Epidermal melanocyte (primary cell): ENCODE measurements around the gene ZNF408.
"Not testable (repeated sequence)": the region's sequence is repeated elsewhere in the genome, so short reads cannot be mapped to it uniquely, and the experiment has no call there.

ENCODE experiments used
- DNase-seq: peaks from one replicate; pipeline ENCODE4 v3.0.0; 2011; ENCODE audit warnings: low spot score; ENCODE audit not compliant: insufficient read length

The ZNF408 gene

GRCh38 chr11:46700241-46701077 is at the start of gene ZNF408, which contains the start of gene ARHGAP1:
TSS of gene ZNF408 (plus strand) at chr11:46701031. CDS start at chr11:46701048, 17 bp downstream.
TSS of gene ARHGAP1 (minus strand) at chr11:46700619. CDS start at chr11:46696107, 4,512 bp downstream.
- peak; percentile 68 for DNase-seq

DNA sequence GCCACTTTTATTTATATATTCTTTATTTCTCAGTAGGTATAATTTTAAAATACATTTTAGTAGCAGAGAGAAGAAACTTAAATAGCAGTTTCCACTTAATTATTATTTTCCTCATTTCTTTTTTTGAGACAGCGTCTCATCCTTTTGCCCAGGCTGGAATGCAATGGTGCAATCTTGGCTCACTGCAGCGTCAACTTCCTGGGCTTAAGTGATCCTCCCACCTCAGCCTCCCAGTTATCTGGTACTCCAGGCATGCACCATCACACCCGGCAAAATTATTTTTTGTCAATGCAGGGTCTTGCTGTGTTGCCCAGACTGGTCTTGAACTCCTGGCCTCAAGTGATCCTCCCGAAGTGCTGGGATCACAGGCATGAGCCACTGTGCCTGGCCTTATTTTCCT is 45.2 kb upstream of the ZNF408 start:
- no peak for DNase-seq

DNA sequence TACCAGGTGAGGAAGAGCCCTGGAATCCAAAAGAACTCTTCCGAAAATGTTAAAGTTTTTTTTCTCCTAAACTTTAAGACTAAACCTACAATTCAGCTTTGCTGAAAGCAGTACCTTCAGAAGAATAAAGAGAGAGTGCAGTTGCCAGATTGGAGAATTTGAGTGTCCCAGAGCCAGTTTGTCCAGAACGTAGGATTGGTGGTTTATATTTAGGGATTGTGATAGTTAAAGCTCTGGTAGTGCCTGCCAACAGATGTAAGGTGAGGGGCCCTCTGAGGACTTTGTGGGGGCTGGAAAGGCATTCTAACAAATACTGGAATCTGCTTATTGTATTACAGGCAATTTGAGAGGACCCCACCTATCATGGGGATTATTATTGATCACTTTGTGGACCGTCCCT is 43.6 kb upstream of the ZNF408 start:
- no peak for DNase-seq

- DNase-seq = no peak
Measured at GRCh38 chr11:46658259-46658658, 42.6 kb upstream of the ZNF408 start.

- DNase-seq = no peak
Measured at GRCh38 chr11:46659908-46660307, 40.9 kb upstream of the ZNF408 start.

- DNase-seq = no peak
Measured at GRCh38 chr11:46661836-46662235, 39.0 kb upstream of the ZNF408 start.

DNA sequence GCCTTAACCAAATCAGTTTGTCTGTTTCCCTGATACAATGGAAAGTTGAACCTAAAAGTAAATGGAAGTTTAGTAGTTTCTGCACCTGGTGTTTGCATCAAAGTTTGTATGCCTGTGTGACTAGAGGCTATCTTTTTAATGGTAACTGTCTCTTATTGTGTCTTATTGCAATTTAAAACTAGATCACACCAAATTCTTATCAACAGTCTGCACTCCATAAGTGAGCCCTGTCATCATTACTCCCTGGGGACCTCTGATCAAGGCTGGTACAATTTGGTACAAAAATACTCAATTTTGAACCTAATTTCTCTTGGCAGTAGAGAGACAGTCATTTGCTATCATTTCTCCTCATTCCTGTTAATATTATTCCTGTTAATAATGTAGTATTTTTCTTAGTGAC is 38.5 kb upstream of the ZNF408 start:
- no peak for DNase-seq

- DNase-seq = no peak
Measured at GRCh38 chr11:46663277-46663940, 37.4 kb upstream of the ZNF408 start.

- DNase-seq = no peak
Measured at GRCh38 chr11:46664612-46665011, 36.2 kb upstream of the ZNF408 start.

GRCh38 chr11:46665356-46665755 is 35.5 kb upstream of the ZNF408 start:
- no peak for DNase-seq

DNA sequence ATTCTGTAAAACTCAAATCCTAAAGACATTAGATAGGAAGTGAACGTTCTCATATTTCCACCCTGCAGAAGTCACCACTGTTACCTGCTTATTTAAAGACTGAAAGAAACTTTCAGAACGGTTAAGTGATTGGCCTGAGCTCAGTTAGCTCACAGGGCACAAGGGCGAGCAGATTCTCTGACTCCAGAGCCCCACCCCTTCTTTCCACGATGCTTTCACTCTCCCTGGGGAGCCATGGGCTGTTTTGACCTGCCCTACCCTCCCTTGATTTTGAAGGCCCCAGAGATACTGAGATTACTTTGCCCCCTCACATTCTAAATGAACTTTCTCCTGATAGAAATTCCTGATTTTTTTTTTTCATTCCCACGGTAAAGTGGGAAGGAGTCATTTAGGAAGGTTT is 34.3 kb upstream of the ZNF408 start:
- no peak for DNase-seq

DNA sequence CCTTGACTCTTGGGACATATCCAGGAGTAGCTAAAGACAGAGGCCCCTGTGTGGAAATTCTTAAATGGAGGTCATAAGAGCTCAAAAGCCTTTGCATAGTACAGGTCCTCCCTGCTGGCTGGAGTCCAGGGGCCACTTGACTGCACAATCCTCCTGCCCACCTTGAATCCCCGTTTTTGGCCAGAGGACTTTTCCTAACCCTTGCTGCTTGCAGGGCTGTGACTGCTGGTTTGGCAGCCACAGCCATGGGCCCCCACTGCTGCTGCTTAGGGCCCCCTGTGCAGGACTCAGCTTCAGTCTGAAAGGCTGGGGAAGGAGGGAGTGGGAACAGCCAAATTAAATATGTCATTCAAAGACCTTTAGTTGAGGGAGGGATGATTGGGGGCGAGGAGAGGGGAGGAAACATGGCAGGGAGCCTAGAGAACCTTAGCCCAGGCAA is 33.8 kb upstream of the ZNF408 start:
- no peak for DNase-seq

GRCh38 chr11:46668480-46669085 is 32.2 kb upstream of the ZNF408 start:
- DNase-seq = no peak

GRCh38 chr11:46669711-46670139 is 31.1 kb upstream of the ZNF408 start:
- no peak for DNase-seq

DNA sequence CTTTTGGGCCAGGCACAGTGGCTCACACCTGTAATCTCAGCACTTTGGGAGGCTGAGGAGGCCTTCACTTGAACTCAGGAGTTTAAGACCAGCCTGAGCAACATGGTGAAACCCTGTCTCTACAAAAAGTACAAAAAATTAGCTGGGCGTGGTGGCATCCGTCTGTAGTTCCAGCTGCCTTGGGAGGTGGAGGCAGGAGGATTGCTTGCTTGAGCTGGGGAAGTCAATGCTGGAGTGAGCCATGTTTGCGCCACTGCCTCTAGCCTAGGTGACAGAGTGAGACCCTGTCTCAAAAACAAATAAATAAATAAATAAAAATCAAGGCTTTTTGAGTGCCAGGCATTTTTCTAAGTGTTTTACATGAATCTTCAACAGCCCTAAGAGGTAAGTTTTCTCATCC is 30.3 kb upstream of the ZNF408 start:
- not testable (repeated sequence) for DNase-seq

DNA sequence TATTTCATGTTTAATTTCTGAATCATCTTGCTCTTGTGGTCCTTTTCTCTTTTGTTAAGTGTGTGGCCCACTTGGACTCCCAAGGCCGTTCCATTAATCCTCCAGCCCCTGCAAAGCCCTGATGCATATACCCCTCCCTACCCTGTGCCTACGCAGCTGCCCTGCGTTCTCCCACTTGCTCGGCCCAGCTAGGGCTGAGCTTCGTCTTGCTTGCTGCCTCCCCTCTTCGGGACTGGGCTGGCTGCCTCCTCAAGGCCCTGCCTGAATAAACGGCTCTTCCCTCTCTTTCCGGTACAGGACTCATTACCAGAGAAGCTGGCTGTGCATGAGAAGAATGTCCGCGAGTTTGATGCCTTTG is 28.9 kb upstream of the ZNF408 start:
- DNase-seq = no peak

DNA sequence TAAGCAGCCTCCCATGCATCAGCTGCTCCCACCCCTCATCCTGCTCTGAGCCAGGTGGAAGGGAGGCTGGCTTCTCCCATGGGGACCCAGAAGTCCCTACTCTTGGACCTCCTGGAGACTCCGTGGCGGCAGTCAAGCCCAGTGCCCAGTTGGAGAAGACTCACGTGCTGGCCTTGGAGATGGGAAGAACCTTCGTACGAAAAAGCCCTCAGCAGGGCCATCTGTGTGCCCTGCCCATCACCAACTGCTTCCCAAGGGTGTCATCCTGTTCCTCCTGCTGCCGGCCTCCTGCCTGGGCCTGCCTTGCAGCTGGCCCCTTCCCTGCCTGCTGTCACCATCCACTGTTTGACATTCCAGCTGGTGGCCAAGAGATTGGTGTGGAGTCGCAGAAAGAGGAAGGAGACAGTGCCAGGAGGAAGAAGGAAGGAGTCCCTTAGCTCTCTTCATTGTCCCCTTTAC is 28.4 kb upstream of the ZNF408 start:
- no peak for DNase-seq

DNA sequence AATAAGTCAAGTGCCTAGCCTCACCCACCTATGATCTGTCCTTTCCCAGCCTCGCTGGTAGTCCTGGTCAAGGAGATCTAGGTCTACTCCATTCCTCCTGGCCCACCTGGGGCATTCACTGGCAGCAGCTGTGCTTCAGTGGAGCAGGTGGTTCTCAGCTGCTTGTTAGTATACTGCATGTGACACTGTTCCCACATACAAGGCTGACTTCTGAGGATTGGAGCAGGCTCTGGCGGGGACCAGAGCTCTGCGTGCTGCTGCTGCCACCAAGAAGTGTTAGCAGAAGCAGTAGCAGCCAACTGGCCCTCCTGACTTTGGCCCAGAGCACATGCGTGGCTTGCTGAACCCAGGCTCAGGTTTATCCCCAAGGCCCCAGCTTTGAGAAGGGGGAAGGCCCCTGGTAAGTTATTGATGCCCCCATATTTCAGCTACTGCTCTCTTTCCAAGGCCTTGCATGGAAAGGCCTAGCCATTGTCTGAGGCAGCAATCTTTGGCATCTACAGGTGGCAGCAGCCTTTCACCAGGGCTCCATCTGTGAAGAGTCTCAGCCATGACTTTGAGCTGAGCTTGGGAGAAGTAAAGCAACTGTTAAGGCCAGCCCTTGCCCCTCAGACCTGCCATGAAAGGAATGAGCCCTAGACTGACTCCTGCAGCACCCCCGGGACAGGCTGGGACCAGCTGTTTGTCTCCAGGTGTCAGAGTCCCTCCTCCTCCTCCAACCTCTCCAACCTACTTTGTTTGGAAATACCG is 26.9 kb upstream of the ZNF408 start:
- no peak for DNase-seq

- DNase-seq = peak; percentile 50
Measured at GRCh38 chr11:46674463-46675287, 26.2 kb upstream of the ZNF408 start.

- DNase-seq = no peak
Measured at GRCh38 chr11:46675288-46675851, 25.5 kb upstream of the ZNF408 start.
